Heart left ventricle (tissue), 16 donors: ENCODE results near the gene DDR1. TPM values are rescaled to one million over a fixed set of nuclear protein-coding genes. Genes with fewer than 3 reads are reported as not detected.
"Not testable (repeated sequence)": the region's sequence is repeated elsewhere in the genome, so short reads cannot be mapped to it uniquely, and the experiment has no call there.

Experiments used
- ATAC-seq, 4 donors: fragments of 200-7000 bp; cut with Tn5 transposase; one replicate each; pipeline ENCODE4 v1.9.1; 2020 to 2022; ENCODE audit warnings: moderate library complexity in 4 of 4, mild to moderate bottlenecking in 3 of 4, moderate number of reproducible peaks in 1 of 4
- DNase-seq, 5 donors: peaks; one replicate each; pipeline ENCODE4 v3.0.0-alpha.2; 2020
- H3K27ac ChIP-seq, 12 donors: fragments of 200-600 bp; sonication (generic) in 4 of 12; one replicate each; pipeline versions ENCODE4 v1.5.0 to v1.8.0; 2016 to 2022; ENCODE audit warnings: mild to moderate bottlenecking in 2 of 12
- H3K27me3 ChIP-seq, 9 donors: fragments of 200-600 bp; sonication (generic) in 2 of 9; one replicate each; pipeline versions ENCODE4 v1.5.1 to v1.8.0; 2016 to 2022; ENCODE audit warnings: mild to moderate bottlenecking in 3 of 9
- H3K36me3 ChIP-seq, 9 donors: fragments of 200-600 bp; sonication (generic) in 2 of 9; one replicate each; pipeline versions ENCODE4 v1.5.0 to v1.8.0; 2018 to 2022; ENCODE audit warnings: mild to moderate bottlenecking in 2 of 9
- H3K4me1 ChIP-seq, 12 donors: fragments of 200-600 bp; sonication (generic) in 4 of 12; one replicate each; pipeline versions ENCODE4 v1.5.0 to v1.8.0; 2016 to 2022; ENCODE audit warnings: mild to moderate bottlenecking in 3 of 12
- H3K4me3 ChIP-seq, 12 donors: fragments of 200-600 bp; sonication (generic) in 4 of 12; one replicate each; pipeline versions ENCODE4 v1.5.0 to v1.8.0; 2017 to 2022; ENCODE audit warnings: mild to moderate bottlenecking in 9 of 12, moderate library complexity in 4 of 12
- H3K9me3 ChIP-seq, 12 donors: fragments of 200-600 bp; sonication (generic) in 4 of 12; one replicate each; pipeline versions ENCODE4 v1.5.0 to v1.8.0; 2016 to 2022; ENCODE audit warnings: mild to moderate bottlenecking in 1 of 12
- CTCF ChIP-seq, 12 donors: fragments of 200-600 bp; sonication (generic) in 4 of 12; IDR thresholded peaks; one replicate each; pipeline versions ENCODE4 v1.5.0 to v1.8.0; 2018 to 2022; ENCODE audit warnings: antibody characterized with exemption in 12 of 12, mild to moderate bottlenecking in 5 of 12
- POLR2A ChIP-seq, 2 donors: fragments of 450-650 bp; IDR thresholded peaks; one replicate each; pipeline ENCODE4 v1.6.1; 2017; ENCODE audit warnings: antibody characterized with exemption in 2 of 2, mild to moderate bottlenecking in 2 of 2, moderate library complexity in 2 of 2
- WGBS, 4 donors: extraction: QIAGEN DNeasy Blood & Tissue Kit in 2 of 4; methylation state at CpG; one replicate each; pipeline versions ENCODE4 v1.1.5 to v1.1.7; 2013 to 2018; 5-methylcytosine and 5-hydroxymethylcytosine counted together
- intact Hi-C, 10 donors: fragments of 100-400 bp; cut with DNase I; formaldehyde crosslinking; loops; one replicate each; pipeline versions ENCODE4 v1.11.1 to v1.14.2; 2022
- polyA plus RNA-seq, 2 donors: library from polyadenylated mRNA; stranded (reverse); fragments of 200-250 nt; gene quantifications; one replicate each; pipeline ENCODE4 v1.2.3, GENCODE V29; 2013
- total RNA-seq, 9 donors: library from RNA; depleted of rRNA in 2 of 9; stranded (reverse); fragments of >200 nt in 2 of 9; fragmentation: NEBNext Ultra II Directional in 3 of 9; extraction: Animal tissue kit (Norgen Biotek cat#: 25700) in 3 of 9; gene quantifications; one replicate each; pipeline versions ENCODE4 v1.1.0 to v1.2.4, GENCODE V29; 2016 to 2023
- donor health status: ischemic (EF 13 %, LVEDD 7.1; RV severe dilation, severe dysfunction).
- donor health status: healthy with polysubstance abuse.
- donor health status: DM: no; HTN: yes; CAD: no.
- donor health status: DM: no; HTN: no; CAD: no.
- donor health status: ischemic (EF 25% LVEDD 6.9; RV normal size, moderate dysfunction).
- donor health status: ischemic (EF 25% LVEDD 5.7; RV mildly dilated, moderate dysfunction).
- donor health status: healthy.
- donor health status: DM: yes; HTN: yes; CAD: no.
- donor health status: ischemic (EF 35%, LVEDD 5.7; RV mildly dilated, moderate dysfunction).
- donor health status: nonischemic (EF 11% LVEDD 7.7; RV severe dilation, severe dysfunction).
- donor health status: DM: yes; HTN: yes; CAD: no.
- donor health status: PGD.
- donor health status: ischemic (EF 29% LVEDD 5.4; RV normal size, mild dysfunction).
- donor health status: nonischemic (EF 23%, LVEDD 6.1; RV moderate dilation, normal function).

Gene DDR1
- total and polyA plus RNA-seq, 11 donors = 11.8 to 50.0 (median 32.0) TPM

GRCh38 chr6:30854285-30855040, 29.9 kb upstream of the DDR1 start:
- Histone ChIP-seq H3K27me3 (no peaks in the 10 kb centered on the region), H3K4me1 (no peaks in the 10 kb centered on the region), H3K27ac (no peak overlapping the region), H3K36me3 (no peaks in the 10 kb centered on the region), H3K4me3 (no peak overlapping the region), H3K9me3 (peaks cover 0 to 10% (median 0%) of the 10 kb centered on the region in 12 donors)
- intact Hi-C loops = no loop called here
- ATAC-seq = no peak
- TF ChIP-seq POLR2A (IDR thresholded peaks at IDR 0.05) = no peak
- WGBS, 4 donors = 90 to 93% (median 90%) methylated on average over 5 of the region's 5 CpGs
- no peak for DNase-seq

- no peaks in the 10 kb centered on the region for H3K36me3 ChIP-seq
- DNase-seq (no peak), ATAC-seq (no peak)
- TF ChIP-seq CTCF (IDR thresholded peaks at IDR 0.05) = no peak
- no peak for TF ChIP-seq POLR2A (IDR thresholded peaks at IDR 0.05)
- WGBS, 4 donors = 83 to 91% (median 85%) methylated on average over 6 of the region's 6 CpGs
- intact Hi-C loops = no loop called here
- H3K9me3 ChIP-seq = peaks cover 0 to 10% (median 0%) of the 10 kb centered on the region in 12 donors
- H3K27me3 ChIP-seq = no peaks in the 10 kb centered on the region
- H3K27ac ChIP-seq = no peak overlapping the region
- no peak overlapping the region for H3K4me3 ChIP-seq
- no peaks in the 10 kb centered on the region for H3K4me1 ChIP-seq
Observed at GRCh38 chr6:30855429-30856075, 28.8 kb upstream of the DDR1 start.

DNA sequence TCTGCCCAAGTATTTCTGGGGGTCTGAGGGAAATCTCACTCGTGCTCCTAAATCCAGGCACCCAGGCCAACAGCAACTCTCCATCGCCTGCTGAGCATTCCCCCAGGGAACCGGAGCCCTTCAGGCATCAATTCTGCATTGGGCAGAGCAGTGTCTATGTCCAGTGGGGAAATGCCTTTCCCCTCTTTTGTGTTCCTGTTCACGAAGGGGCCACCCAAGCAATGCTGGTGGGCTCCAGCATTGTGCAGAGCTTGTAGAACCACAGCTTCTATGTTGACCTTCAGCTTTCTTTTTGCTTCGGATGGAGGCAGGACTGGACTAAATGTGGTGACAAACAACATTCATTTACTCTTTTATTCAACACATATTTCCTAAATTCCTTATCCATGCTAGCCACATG, 27.2 kb upstream of the DDR1 start:
- WGBS, 4 donors = 71 to 81% (median 75%) methylated on average over 5 of the region's 5 CpGs

GRCh38 chr6:30857549-30857948, 26.8 kb upstream of the DDR1 start:
- DNase-seq (no peak), ATAC-seq (no peak)
- TF ChIP-seq CTCF (IDR thresholded peaks at IDR 0.05) = no peak
- TF ChIP-seq POLR2A (IDR thresholded peaks at IDR 0.05) = no peak
- Histone ChIP-seq H3K27ac (no peak overlapping the region), H3K4me1 (no peaks in the 10 kb centered on the region), H3K9me3 (no peaks in the 10 kb centered on the region), H3K27me3 (no peaks in the 10 kb centered on the region), H3K4me3 (no peak overlapping the region), H3K36me3 (no peaks in the 10 kb centered on the region)
- 42 to 51% (median 49%) methylated on average over 5 of the region's 5 CpGs for WGBS, 4 donors
- intact Hi-C loops = no loop called here

More for the DNA sequence above, 27.2 kb upstream of the DDR1 start:
- Histone ChIP-seq H3K9me3 (peaks cover 0 to 1% (median 0%) of the 10 kb centered on the region in 12 donors), H3K36me3 (no peaks in the 10 kb centered on the region), H3K27me3 (no peaks in the 10 kb centered on the region), H3K27ac (no peak overlapping the region), H3K4me3 (no peak overlapping the region), H3K4me1 (no peaks in the 10 kb centered on the region)
- intact Hi-C loops = no loop called here
- DNase-seq (no peak), ATAC-seq (no peak)
- TF ChIP-seq CTCF (IDR thresholded peaks at IDR 0.05) = no peak
- TF ChIP-seq POLR2A (IDR thresholded peaks at IDR 0.05) = no peak

GRCh38 chr6:30859726-30860125, 24.6 kb upstream of the DDR1 start:
- H3K27ac ChIP-seq, H3K9me3 ChIP-seq, H3K36me3 ChIP-seq, H3K27me3 ChIP-seq, H3K4me1 ChIP-seq, DNase-seq, intact Hi-C loops, H3K4me3 ChIP-seq, ATAC-seq: not testable (repeated sequence)
- WGBS, 4 donors = 96 to 100% (median 99%) methylated on average over 3 to 4 of the region's 4 CpGs
